Measurements from ENCODE around the gene SLC35A3.

- TF ChIP-seq, protein P1, sequence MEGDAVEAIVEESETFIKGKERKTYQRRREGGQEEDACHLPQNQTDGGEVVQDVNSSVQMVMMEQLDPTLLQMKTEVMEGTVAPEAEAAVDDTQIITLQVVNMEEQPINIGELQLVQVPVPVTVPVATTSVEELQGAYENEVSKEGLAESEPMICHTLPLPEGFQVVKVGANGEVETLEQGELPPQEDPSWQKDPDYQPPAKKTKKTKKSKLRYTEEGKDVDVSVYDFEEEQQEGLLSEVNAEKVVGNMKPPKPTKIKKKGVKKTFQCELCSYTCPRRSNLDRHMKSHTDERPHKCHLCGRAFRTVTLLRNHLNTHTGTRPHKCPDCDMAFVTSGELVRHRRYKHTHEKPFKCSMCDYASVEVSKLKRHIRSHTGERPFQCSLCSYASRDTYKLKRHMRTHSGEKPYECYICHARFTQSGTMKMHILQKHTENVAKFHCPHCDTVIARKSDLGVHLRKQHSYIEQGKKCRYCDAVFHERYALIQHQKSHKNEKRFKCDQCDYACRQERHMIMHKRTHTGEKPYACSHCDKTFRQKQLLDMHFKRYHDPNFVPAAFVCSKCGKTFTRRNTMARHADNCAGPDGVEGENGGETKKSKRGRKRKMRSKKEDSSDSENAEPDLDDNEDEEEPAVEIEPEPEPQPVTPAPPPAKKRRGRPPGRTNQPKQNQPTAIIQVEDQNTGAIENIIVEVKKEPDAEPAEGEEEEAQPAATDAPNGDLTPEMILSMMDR (conservative IDR thresholded peaks at IDR 0.05 in 1 of 2, IDR thresholded peaks at IDR 0.05 in 1 of 2; ENCODE audit: low read depth in 1 of 2, low read length in 2 of 2) = no peak
- no peak for TF ChIP-seq EZH2 (IDR thresholded peaks at IDR 0.05; ENCODE audit: low read length, missing control alignments)
Observed at GRCh38 chr1:100053727-100054126, 83.9 kb downstream of the SLC35A3 start.
